DND-41 (cell line): Measurements from ENCODE around the gene KRTAP1-4.

Experiments
- EZH2 ChIP-seq: IDR thresholded peaks from 3 replicates; pipeline ENCODE4 v1.6.1; 2012; ENCODE audit warnings: borderline replicate concordance, low read depth, mild to moderate bottlenecking, moderate library complexity, low read length, inconsistent platforms; ENCODE audit not compliant: severe bottlenecking
- TF ChIP-seq, protein P1 (sequence below): IDR thresholded peaks from 2 replicates; pipeline ENCODE4 v1.5.1; 2012; ENCODE audit warnings: borderline replicate concordance, low read length, moderate library complexity, mild to moderate bottlenecking; ENCODE audit not compliant: poor library complexity, severe bottlenecking; ENCODE audit errors: extremely low read depth

DNA sequence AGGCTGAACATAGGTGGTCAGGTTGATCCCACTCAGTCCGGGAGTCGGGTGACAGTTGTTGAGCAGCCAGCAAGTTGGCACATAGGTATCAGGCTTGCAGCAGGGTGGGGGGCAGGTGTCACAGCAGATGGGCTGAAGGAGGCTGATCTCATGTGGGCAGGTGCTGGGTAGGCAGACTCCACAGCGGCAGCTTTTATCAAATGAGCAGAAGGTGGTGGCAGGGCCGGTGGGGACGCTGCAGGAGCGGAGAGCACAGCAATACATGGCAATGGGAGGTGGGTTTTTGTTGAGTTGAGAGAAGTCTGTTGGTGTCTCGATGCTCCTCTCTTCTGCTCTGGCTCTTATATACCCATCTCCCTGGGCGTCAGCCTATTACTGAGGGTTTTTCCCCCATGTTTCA lies 21.2 kb downstream of the KRTAP1-4 start, which contains the start of gene KRTAP3-1:
- TF ChIP-seq, protein P1, sequence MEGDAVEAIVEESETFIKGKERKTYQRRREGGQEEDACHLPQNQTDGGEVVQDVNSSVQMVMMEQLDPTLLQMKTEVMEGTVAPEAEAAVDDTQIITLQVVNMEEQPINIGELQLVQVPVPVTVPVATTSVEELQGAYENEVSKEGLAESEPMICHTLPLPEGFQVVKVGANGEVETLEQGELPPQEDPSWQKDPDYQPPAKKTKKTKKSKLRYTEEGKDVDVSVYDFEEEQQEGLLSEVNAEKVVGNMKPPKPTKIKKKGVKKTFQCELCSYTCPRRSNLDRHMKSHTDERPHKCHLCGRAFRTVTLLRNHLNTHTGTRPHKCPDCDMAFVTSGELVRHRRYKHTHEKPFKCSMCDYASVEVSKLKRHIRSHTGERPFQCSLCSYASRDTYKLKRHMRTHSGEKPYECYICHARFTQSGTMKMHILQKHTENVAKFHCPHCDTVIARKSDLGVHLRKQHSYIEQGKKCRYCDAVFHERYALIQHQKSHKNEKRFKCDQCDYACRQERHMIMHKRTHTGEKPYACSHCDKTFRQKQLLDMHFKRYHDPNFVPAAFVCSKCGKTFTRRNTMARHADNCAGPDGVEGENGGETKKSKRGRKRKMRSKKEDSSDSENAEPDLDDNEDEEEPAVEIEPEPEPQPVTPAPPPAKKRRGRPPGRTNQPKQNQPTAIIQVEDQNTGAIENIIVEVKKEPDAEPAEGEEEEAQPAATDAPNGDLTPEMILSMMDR: no peak
- no peak for TF ChIP-seq EZH2
